Measurements from ENCODE around the gene NECTIN2.

GRCh38 chr19:44813070-44813840 is 32.8 kb upstream of the NECTIN2 start:
- no peak for TF ChIP-seq POLR2A (IDR thresholded peaks at IDR 0.05; ENCODE audit: low read length)
- TF ChIP-seq GATA1 (IDR thresholded peaks at IDR 0.05; ENCODE audit: low read depth, low read length), result no peak

Data from erythroblast (primary cell).